Spinal cord (tissue), 10 donors: Measurements from ENCODE around the gene SULT1A3. TPM values are rescaled to one million over a fixed set of nuclear protein-coding genes. Genes with fewer than 3 reads are reported as not detected.
"Not testable (repeated sequence)": the region's sequence is repeated elsewhere in the genome, so short reads cannot be mapped to it uniquely, and the experiment has no call there.

ENCODE experiments used
- DNase-seq, 6 donors: peaks; one replicate each; pipeline versions ENCODE4 v3.0.0 to v3.0.0-alpha.2; 2013 to 2015; ENCODE audit warnings: low spot score in 6 of 6, low read depth in 4 of 6
- H3K27ac ChIP-seq: one replicate; pipeline ENCODE4 v1.5.1; 2013; ENCODE audit warnings: low read depth, low read length, control low read depth
- H3K27me3 ChIP-seq: one replicate; pipeline ENCODE4 v1.6.1; 2013; ENCODE audit warnings: low read length; ENCODE audit not compliant: control insufficient read depth, insufficient read depth
- H3K36me3 ChIP-seq: one replicate; pipeline ENCODE4 v1.6.1; 2013; ENCODE audit warnings: low read length; ENCODE audit not compliant: control insufficient read depth, insufficient read depth
- H3K4me1 ChIP-seq: one replicate; pipeline ENCODE4 v1.6.1; 2013; ENCODE audit warnings: low read length; ENCODE audit not compliant: control insufficient read depth, insufficient read depth
- H3K4me3 ChIP-seq: one replicate; pipeline ENCODE4 v1.5.1; 2013; ENCODE audit warnings: low read depth, low read length, control low read depth
- H3K9me3 ChIP-seq: one replicate; pipeline ENCODE4 v1.6.1; 2013; ENCODE audit warnings: low read length; ENCODE audit not compliant: control insufficient read depth, insufficient read depth
- WGBS: methylation state at CpG from one replicate; pipeline ENCODE4 v1.1.5; 2013; ENCODE audit warnings: missing lambda C conversion rate; ENCODE audit not compliant: insufficient coverage; 5-methylcytosine and 5-hydroxymethylcytosine counted together
- polyA plus RNA-seq, 2 donors: library from polyadenylated mRNA; unstranded; fragments of 120-200 nt; gene quantifications; one replicate each; pipeline ENCODE4 v1.2.1, GENCODE V29; 2013; ENCODE audit not compliant: insufficient read length in 2 of 2
- total RNA-seq, 2 donors: library from RNA; depleted of rRNA in 1 of 2; stranded (reverse); fragments of 120-200 nt in 1 of 2; fragments of >200 nt in 1 of 2; gene quantifications; one replicate each; pipeline versions ENCODE4 v1.2.3 to v1.2.4, GENCODE V29; 2013 to 2014
- donor health status: healthy.

SULT1A3 gene
- total and polyA plus RNA-seq, 4 donors = 1.5 to 21.3 (median 17.1) TPM

DNA sequence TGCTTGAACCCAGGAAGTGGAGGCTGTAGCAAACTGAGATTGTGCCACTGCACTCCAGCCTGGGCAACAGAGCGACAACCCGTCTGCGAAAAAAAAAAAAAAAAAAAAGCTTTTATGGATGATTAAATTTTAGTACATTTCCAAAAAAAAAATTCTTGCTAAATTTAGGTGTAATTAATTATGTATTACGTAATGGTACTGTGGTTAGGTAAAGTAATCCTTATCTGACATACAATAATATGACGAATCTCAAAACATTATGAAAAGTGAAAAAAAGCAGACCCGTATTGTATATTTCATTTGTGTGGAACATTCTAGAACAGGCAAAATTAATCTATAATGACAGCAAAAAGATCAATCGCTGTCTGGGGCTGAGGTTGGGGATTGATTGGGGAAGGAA, 26.0 kb upstream of the SULT1A3 start:
- Histone ChIP-seq H3K4me3 (no peak overlapping the region), H3K9me3 (no peaks in the 10 kb centered on the region), H3K27ac (no peak overlapping the region), H3K27me3 (no peaks in the 10 kb centered on the region), H3K4me1 (no peaks in the 10 kb centered on the region), H3K36me3 (no peaks in the 10 kb centered on the region)
- WGBS = no CpG with 5 or more reads among the region's 7 CpGs
- DNase-seq = no peak

DNA sequence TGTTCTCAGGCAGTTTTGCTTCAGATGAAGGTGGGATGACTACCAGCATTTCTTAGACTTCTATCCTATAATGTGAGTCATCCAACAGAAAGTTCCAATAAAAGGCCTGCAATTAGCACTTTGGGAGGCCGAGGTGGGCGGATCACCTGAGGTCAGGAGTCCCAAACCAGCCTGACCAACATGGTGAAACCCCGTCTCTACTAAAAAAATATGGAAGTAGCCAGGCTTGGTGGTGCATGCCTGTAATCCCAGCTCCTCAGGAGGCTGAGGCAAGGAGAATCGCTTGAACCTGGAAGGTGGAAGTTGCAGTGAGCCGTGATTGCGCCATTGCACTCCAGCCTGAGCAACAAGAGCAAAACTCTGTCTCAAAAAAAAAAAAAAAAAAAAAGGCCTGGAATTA, 22.2 kb upstream of the SULT1A3 start:
- H3K36me3 ChIP-seq, DNase-seq, H3K4me3 ChIP-seq, H3K27ac ChIP-seq, H3K27me3 ChIP-seq, H3K4me1 ChIP-seq, H3K9me3 ChIP-seq: not testable (repeated sequence)
- WGBS = 78% methylated on average over 5 of the region's 6 CpGs

DNA sequence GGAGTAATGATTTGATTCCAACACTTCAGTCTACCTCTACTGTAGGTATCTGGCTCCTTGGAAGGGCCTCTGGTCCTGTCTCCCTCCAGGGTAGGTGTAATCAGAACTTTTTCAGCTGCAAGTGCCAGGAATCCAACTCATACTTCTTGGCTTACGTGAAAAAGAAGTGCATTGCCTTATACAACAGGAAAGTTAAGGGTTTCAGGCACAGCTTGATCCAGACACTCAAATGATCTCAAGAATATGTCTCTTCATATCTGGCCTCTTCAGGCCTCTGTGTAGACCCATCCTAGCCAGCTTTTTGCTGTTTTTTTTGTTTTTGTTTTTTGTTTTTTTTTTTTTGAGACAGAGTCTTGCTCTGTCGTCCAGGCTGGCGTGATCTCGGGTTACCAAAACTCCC, 19.9 kb upstream of the SULT1A3 start:
- no peaks in the 10 kb centered on the region for H3K36me3 ChIP-seq
- H3K27me3 ChIP-seq = no peaks in the 10 kb centered on the region
- no peaks in the 10 kb centered on the region for H3K9me3 ChIP-seq
- peaks cover 10% of the 10 kb centered on the region for H3K4me1 ChIP-seq
- no peak overlapping the region for H3K4me3 ChIP-seq
- WGBS = 100% methylated on average over 1 of the region's 4 CpGs
- no peak for DNase-seq
- H3K27ac ChIP-seq = no peak overlapping the region

DNA sequence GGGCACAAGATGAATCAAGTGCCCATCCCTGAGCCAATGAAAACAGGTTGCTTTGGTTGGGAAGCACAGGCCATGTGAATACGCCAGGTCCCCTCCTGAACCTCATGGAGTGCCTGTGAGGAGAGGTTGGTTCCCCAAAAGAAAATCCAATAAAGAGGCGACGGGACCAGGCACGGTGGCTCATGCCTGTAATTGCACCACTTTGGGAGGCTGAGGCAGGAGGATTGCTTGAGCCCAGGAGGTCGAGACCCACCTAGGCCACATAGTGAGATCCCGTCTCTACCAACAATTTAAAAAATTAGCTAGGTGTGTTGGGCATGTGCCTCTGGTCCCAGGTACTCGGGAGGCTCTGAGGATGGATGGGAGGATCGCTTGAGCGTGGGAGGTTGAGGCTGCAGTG, 19.1 kb upstream of the SULT1A3 start:
- 88% methylated on average over 7 of the region's 9 CpGs for WGBS
- H3K27ac ChIP-seq = no peak overlapping the region
- no peak for DNase-seq
- no peaks in the 10 kb centered on the region for H3K9me3 ChIP-seq
- peaks cover under 1% of the 10 kb centered on the region for H3K36me3 ChIP-seq
- no peaks in the 10 kb centered on the region for H3K27me3 ChIP-seq
- H3K4me3 ChIP-seq = no peak overlapping the region
- peaks cover 17% of the 10 kb centered on the region for H3K4me1 ChIP-seq

DNA sequence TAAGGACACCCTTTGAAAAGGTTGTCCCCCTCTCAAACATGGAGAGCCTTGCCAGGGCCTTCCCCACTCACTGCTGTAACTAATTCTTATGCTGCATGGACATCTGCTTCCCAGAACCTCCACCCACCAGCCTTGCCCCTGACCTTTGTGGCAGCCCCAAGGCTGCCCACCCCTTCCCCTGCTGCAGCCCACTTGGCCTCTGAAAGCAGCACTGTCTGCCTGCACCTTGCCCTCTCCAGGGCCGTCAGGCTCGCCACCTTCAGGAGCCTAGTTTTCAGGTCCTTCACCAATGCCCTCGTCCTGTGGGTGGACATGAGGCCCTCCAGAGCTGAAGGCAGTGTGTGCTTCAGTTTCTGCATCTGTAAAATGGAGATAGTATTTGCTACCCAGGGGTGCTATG, 18.3 kb upstream of the SULT1A3 start:
- H3K4me3 ChIP-seq = no peak overlapping the region
- WGBS = 78% methylated on average over 3 of the region's 3 CpGs
- no peaks in the 10 kb centered on the region for H3K27me3 ChIP-seq
- H3K27ac ChIP-seq = no peak overlapping the region
- H3K36me3 ChIP-seq = peaks cover 8% of the 10 kb centered on the region
- DNase-seq = no peak
- H3K4me1 ChIP-seq = peaks cover 25% of the 10 kb centered on the region
- H3K9me3 ChIP-seq = no peaks in the 10 kb centered on the region

DNA sequence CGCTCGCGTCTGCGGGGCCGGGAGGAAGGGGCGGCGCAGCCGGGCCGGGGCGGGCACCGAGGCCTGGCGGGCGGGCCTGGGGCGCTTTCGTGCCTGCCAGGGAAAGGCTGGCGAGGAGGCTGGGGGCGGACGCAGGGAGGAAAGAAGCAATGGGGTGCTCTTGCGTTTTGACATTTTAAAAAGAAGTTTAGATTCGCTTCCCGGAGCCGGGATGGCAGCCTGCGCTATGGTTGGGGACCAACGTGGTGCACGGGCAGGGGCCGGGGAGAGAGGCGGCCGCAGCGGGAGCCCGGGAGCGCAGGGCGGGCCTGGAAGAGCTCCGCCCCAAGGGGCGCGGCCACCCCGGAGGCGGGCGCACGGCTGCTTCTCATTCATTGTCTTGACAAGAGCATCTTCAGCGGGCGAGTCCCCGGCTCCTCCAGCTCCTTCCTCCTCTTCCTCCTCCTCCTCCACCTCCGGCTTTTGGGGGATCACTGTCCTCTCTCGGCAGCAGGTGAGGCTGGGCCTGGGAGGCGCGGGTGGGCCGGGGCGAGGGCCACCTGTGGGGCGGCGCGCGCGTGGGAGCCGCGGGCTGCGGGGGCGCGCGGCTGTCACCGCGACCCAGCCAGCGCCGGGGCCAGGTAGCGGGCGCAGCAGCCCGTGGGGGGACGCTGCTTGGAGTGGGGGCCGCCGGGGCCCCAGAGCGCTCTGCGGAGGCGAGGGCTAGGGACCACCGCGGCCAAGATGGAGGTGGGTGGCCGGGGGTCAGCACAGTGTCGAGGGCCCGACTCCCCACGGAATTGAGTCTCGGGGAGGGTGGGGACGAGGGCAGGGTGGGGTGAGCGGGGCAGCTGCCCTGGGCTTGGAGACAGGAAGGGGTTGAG, 15.6 kb upstream of the SULT1A3 start, which contains the start of gene CORO1A:
Gene CORO1A, plus strand, starts transcription at position 370 of the 863 bp plus-strand sequence. CDS start 1,608 bp downstream, outside the sequence.
- Histone ChIP-seq H3K4me1 (peaks cover 42% of the 10 kb centered on the region), H3K4me3 (peak within 1 kb of the TSS; percentile 61), H3K9me3 (no peaks in the 10 kb centered on the region), H3K27me3 (no peaks in the 10 kb centered on the region), H3K27ac (peak within 1 kb of the TSS; percentile 73), H3K36me3 (peaks cover 35% of the 10 kb centered on the region)
- WGBS = under 1% methylated on average over 81 of the region's 81 CpGs
- peak in 5 of 6 donors; percentile 56 to 95 (median 76) for DNase-seq

DNA sequence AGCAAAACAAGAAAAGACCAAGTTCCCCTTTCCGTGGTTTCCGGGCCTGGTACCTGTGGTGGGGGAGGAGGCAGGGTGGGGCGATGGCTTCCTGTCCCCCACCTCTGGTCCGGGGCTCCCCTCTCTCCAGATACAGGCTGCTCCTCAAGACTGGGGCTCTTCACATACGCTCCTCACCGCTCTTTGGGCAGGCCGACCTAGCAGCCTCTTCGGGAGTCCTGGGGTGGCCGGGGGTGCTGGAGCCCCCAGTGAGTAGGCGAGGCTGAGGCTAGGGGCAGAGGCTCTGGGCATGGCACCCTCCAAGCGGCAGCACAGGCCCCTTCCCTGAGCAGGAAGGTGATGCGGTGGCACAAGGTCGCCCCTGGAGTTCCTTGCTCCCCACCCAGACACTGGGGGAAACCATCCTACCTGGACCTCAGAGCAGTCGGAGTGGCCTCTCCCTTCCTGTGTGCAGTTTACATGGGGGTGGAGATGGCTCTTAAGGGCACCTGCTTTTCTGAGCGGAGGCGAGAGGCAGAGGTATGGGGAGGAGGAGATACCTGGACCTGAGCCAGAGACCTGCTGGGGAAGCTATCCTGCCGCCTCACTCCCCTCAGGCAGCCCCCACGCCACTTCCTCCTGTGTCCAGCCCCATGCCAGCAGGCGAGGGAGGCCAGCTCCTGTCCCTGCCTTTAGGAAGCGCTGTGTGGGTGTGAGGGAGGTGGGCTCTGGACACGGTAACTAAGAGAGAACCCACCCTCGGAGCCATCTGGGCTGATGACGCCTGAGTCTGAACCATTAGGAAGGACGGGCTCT, 14.8 kb upstream of the SULT1A3 start:
- H3K27me3 ChIP-seq = no peaks in the 10 kb centered on the region
- WGBS = 43% methylated on average over 17 of the region's 24 CpGs
- peaks cover 42% of the 10 kb centered on the region for H3K4me1 ChIP-seq
- H3K4me3 ChIP-seq = peak overlapping the region; percentile 43
- H3K36me3 ChIP-seq = peaks cover 35% of the 10 kb centered on the region
- no peak overlapping the region for H3K27ac ChIP-seq
- H3K9me3 ChIP-seq = no peaks in the 10 kb centered on the region
- peak in 2 of 6 donors; percentile 12 to 32 for DNase-seq

DNA sequence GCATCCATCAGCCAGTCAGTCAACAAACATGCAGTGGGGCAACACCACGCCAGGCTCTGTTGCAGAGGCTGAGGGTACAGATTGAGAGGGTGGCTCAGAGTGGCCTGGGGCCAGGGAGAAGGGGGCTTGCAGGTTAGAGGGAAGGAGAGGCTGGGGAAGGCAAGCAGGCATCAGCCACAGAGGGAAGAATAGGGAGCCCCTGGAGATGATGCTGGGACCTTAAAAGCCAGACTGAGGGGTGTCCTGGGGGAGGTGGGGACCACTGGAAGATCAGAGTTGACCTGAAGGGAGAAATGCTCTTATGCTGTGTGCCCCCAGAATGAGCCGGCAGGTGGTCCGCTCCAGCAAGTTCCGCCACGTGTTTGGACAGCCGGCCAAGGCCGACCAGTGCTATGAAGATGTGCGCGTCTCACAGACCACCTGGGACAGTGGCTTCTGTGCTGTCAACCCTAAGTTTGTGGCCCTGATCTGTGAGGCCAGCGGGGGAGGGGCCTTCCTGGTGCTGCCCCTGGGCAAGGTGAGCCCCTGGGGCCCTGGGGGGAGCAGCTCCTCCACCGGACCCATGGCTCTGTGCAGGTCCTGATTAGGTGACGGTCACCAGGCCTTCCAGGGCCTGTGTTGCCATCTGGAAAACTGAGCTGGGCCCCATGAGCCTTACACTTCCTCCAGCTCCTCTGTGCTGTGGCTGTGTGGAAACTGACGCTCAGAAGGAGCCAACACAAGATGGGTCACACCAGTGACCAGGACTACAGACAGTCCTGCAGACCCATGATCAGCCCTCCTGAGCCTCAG, 14.0 kb upstream of the SULT1A3 start:
- no peak overlapping the region for H3K27ac ChIP-seq
- no peak for DNase-seq

DNA sequence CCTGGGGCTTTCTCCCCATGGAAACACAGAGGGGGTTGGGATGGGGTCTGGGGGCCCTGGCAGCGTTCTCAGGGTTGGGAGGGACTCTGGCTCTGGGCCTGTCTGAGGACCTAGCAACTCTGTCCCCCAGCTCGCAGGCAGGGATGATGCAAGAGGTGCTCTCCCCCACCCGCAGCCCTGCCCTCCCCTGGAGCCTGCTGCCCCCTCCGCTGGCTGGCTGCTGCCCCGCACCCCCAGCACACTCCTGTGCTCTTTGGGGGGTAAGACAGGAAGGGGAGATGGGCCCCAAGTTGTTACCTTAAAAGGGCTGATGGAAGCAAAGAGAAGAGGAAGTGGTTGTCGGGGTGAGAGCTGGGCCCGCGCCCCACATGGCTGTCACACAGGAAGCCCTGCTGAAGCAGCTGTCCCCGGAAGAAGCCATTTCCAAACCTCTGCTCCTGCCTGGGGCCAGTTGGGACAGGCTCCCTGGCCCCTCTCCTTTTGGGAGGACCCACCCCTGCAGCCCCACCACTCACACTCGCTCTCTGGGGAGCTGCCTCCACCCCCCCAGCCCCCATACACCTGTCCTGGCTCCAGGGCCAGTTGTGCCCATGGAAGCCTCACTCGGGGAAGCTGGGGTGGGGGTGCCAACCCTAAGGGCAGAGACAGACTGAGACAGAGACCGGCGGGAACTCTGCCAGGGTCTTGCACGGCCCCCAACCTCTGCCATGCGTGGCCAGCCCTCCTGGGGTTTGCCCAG, 13.2 kb upstream of the SULT1A3 start:
- H3K4me3 ChIP-seq = no peak overlapping the region
- peaks cover 35% of the 10 kb centered on the region for H3K36me3 ChIP-seq
- peak in 1 of 6 donors; percentile 4 for DNase-seq
- peaks cover 42% of the 10 kb centered on the region for H3K4me1 ChIP-seq
- H3K9me3 ChIP-seq = no peaks in the 10 kb centered on the region
- no peaks in the 10 kb centered on the region for H3K27me3 ChIP-seq
- 87% methylated on average over 12 of the region's 15 CpGs for WGBS
- no peak overlapping the region for H3K27ac ChIP-seq

More for the DNA sequence above, 14.0 kb upstream of the SULT1A3 start:
- peaks cover 42% of the 10 kb centered on the region for H3K4me1 ChIP-seq
- H3K4me3 ChIP-seq = peak overlapping the region; percentile 43
- H3K36me3 ChIP-seq = peaks cover 35% of the 10 kb centered on the region
- 78% methylated on average over 13 of the region's 13 CpGs for WGBS
- H3K9me3 ChIP-seq = no peaks in the 10 kb centered on the region
- no peaks in the 10 kb centered on the region for H3K27me3 ChIP-seq
